ENCODE measurements around the gene RNF11. TPM values are rescaled to one million over a fixed set of nuclear protein-coding genes. Genes with fewer than 3 reads are reported as not detected.
A peak's percentile ranks its signal among the peaks of the same experiment; 100 is the strongest.

RNF11 gene
- total RNA-seq, 2 donors from 2014 or later, result 75.1 to 81.5 TPM

- Histone ChIP-seq H3K27me3 (replicated peaks; ENCODE audit: insufficient read depth) (no peaks in the 10 kb centered on the region), H3K36me3 (no peaks in the 10 kb centered on the region), H3K4me3 (peak overlapping the region; percentile 77 to 99), H3K27ac (peak overlapping the region; percentile 97 to 98), H3K4me1 (replicated peaks) (peaks cover 9% of the 10 kb centered on the region), H3K9me3 (no peaks in the 10 kb centered on the region)
- intact Hi-C loops (cut with DNase I), result no loop called here
- DNase-seq (ENCODE audit: low spot score), result peak; percentile 35
- TF ChIP-seq POLR2A (IDR thresholded peaks at IDR 0.05) (peak; percentile 26), CTCF (IDR thresholded peaks at IDR 0.05) (peak in 1 of 4 experiments; percentile 2), POLR2AphosphoS5 (IDR thresholded peaks at IDR 0.05) (no peak)
- under 1% methylated on average over 35 of the region's 54 CpGs for WGBS
Observed at GRCh38 chr1:51236531-51237350, 668 bp downstream of the RNF11 start.

- intact Hi-C loops (cut with DNase I), result no loop called here
- no peaks in the 10 kb centered on the region for H3K36me3 ChIP-seq
- H3K4me3 ChIP-seq, result peak overlapping the region; percentile 77 to 99
- WGBS, result 3% methylated on average over 9 of the region's 9 CpGs
- peak; percentile 36 for TF ChIP-seq POLR2AphosphoS5 (IDR thresholded peaks at IDR 0.05)
- no peak for TF ChIP-seq CTCF (IDR thresholded peaks at IDR 0.05)
- TF ChIP-seq POLR2A (IDR thresholded peaks at IDR 0.05), result peak; percentile 22
- peak overlapping the region; percentile 97 to 98 for H3K27ac ChIP-seq
- peaks cover 9% of the 10 kb centered on the region for H3K4me1 ChIP-seq (replicated peaks)
- no peaks in the 10 kb centered on the region for H3K27me3 ChIP-seq (replicated peaks; ENCODE audit: insufficient read depth)
- no peak for DNase-seq (ENCODE audit: low spot score)
- H3K9me3 ChIP-seq, result no peaks in the 10 kb centered on the region
Observed at GRCh38 chr1:51237351-51238033, 1.4 kb downstream of the RNF11 start.

- Histone ChIP-seq H3K27me3 (replicated peaks; ENCODE audit: insufficient read depth) (no peaks in the 10 kb centered on the region), H3K4me1 (replicated peaks) (peaks cover 9% of the 10 kb centered on the region), H3K9me3 (no peaks in the 10 kb centered on the region), H3K4me3 (peak overlapping the region; percentile 77 to 99), H3K27ac (peak overlapping the region; percentile 97 to 98), H3K36me3 (no peaks in the 10 kb centered on the region)
- intact Hi-C loops (cut with DNase I), result no loop called here
- TF ChIP-seq POLR2A (IDR thresholded peaks at IDR 0.05), result no peak
- no peak for TF ChIP-seq CTCF (IDR thresholded peaks at IDR 0.05)
- no peak for TF ChIP-seq POLR2AphosphoS5 (IDR thresholded peaks at IDR 0.05)
- peak; percentile 27 for DNase-seq (ENCODE audit: low spot score)
- WGBS, result 7% methylated on average over 7 of the region's 7 CpGs
Observed at GRCh38 chr1:51238034-51238403, 1.9 kb downstream of the RNF11 start.

- no peak overlapping the region for H3K4me3 ChIP-seq
- no peak overlapping the region for H3K27ac ChIP-seq
- H3K4me1 ChIP-seq (replicated peaks), result peaks cover 4% of the 10 kb centered on the region
- DNase-seq (ENCODE audit: low spot score), result no peak
- intact Hi-C loops (cut with DNase I), result no loop called here
- no peaks in the 10 kb centered on the region for H3K9me3 ChIP-seq
- no peaks in the 10 kb centered on the region for H3K36me3 ChIP-seq
- H3K27me3 ChIP-seq (replicated peaks; ENCODE audit: insufficient read depth), result no peaks in the 10 kb centered on the region
- WGBS, result 85% methylated on average over 2 of the region's 2 CpGs
- TF ChIP-seq POLR2A (IDR thresholded peaks at IDR 0.05), result no peak
- TF ChIP-seq POLR2AphosphoS5 (IDR thresholded peaks at IDR 0.05), result no peak
- TF ChIP-seq CTCF (IDR thresholded peaks at IDR 0.05), result no peak
Observed at GRCh38 chr1:51240084-51240483, 4.0 kb downstream of the RNF11 start.

All from prostate gland (tissue), 2 donors.